ENCODE results near the gene DNAJC1.

The DNAJC1 gene

GRCh38 chr10:22006379-22006884 is 2.9 kb upstream of the DNAJC1 start:
- no peak for DNase-seq

- no peak for DNase-seq
Measured at GRCh38 chr10:22005763-22006162, 2.2 kb upstream of the DNAJC1 start.

- DNase-seq, result no peak
Measured at GRCh38 chr10:22003964-22004281, 393 bp upstream of the DNAJC1 start.

- no peak for DNase-seq
Measured at GRCh38 chr10:22002591-22003176, 846 bp downstream of the DNAJC1 start.

GRCh38 chr10:21995557-21995956 is 8.0 kb downstream of the DNAJC1 start:
- DNase-seq, result no peak

GRCh38 chr10:21993360-21994001 is 10.0 kb downstream of the DNAJC1 start:
- DNase-seq, result no peak

GRCh38 chr10:21991785-21992184 is 11.7 kb downstream of the DNAJC1 start:
- no peak for DNase-seq

- no peak for DNase-seq
Measured at GRCh38 chr10:21990449-21990848, 13.1 kb downstream of the DNAJC1 start.

- DNase-seq, result peak; percentile 13
Measured at GRCh38 chr10:21989453-21990154, 13.9 kb downstream of the DNAJC1 start.

- no peak for DNase-seq
Measured at GRCh38 chr10:21985541-21985940, 18.0 kb downstream of the DNAJC1 start.

GRCh38 chr10:21981118-21981517 is 22.4 kb downstream of the DNAJC1 start:
- no peak for DNase-seq

- no peak for DNase-seq
Measured at GRCh38 chr10:21980691-21981090, 22.8 kb downstream of the DNAJC1 start.

- DNase-seq, result no peak
Measured at GRCh38 chr10:21978191-21978862, 25.2 kb downstream of the DNAJC1 start.

- no peak for DNase-seq
Measured at GRCh38 chr10:21976739-21977138, 26.8 kb downstream of the DNAJC1 start.

- no peak for DNase-seq
Measured at GRCh38 chr10:21976280-21976679, 27.2 kb downstream of the DNAJC1 start.

GRCh38 chr10:21975378-21975990 is 28.0 kb downstream of the DNAJC1 start:
- DNase-seq, result no peak

GRCh38 chr10:21972584-21972983 is 30.9 kb downstream of the DNAJC1 start:
- DNase-seq, result no peak

GRCh38 chr10:21969326-21970287 is 33.9 kb downstream of the DNAJC1 start:
- DNase-seq, result no peak

- no peak for DNase-seq
Measured at GRCh38 chr10:21964983-21965665, 38.4 kb downstream of the DNAJC1 start.

GRCh38 chr10:21962358-21962757 is 41.2 kb downstream of the DNAJC1 start:
- no peak for DNase-seq

- no peak for DNase-seq
Measured at GRCh38 chr10:21961847-21962246, 41.7 kb downstream of the DNAJC1 start.

Measured in DMS 273 treated with DMSO at 0.1 percent for 48 hours (cell line).